Mucosa of descending colon (tissue), 3 donors: ENCODE results near the gene TMEM200C. TPM values are rescaled to one million over a fixed set of nuclear protein-coding genes. Genes with fewer than 3 reads are reported as not detected.

Experiments used
- ATAC-seq: fragments of 200-7000 bp; cut with Tn5 transposase; one replicate; pipeline ENCODE4 v1.9.1; 2020; ENCODE audit warnings: mild to moderate bottlenecking, moderate library complexity
- DNase-seq, 3 donors: peaks; one replicate each; pipeline ENCODE4 v3.0.0-alpha.2; 2020
- H3K36me3 ChIP-seq: fragments of 200-600 bp; one replicate; pipeline ENCODE4 v1.8.0; 2021; ENCODE audit warnings: low read depth, mild to moderate bottlenecking
- H3K4me1 ChIP-seq: fragments of 200-600 bp; one replicate; pipeline ENCODE4 v1.8.0; 2021; ENCODE audit warnings: low read depth, mild to moderate bottlenecking
- H3K4me3 ChIP-seq: fragments of 200-600 bp; one replicate; pipeline ENCODE4 v1.8.0; 2021; ENCODE audit warnings: mild to moderate bottlenecking
- H3K9me3 ChIP-seq: fragments of 200-600 bp; one replicate; pipeline ENCODE4 v1.8.0; 2021; ENCODE audit warnings: mild to moderate bottlenecking
- CTCF ChIP-seq: fragments of 200-600 bp; IDR thresholded peaks from one replicate; pipeline ENCODE4 v1.8.0; 2022; ENCODE audit warnings: antibody characterized with exemption, mild to moderate bottlenecking
- intact Hi-C, 2 donors: fragments of 100-400 bp; cut with DNase I in 1 of 2; cut with micrococcal nuclease in 1 of 2; formaldehyde crosslinking; loops; one replicate each; pipeline versions ENCODE4 v1.11.0 to v1.11.1; 2022; cut with DNase I, micrococcal nuclease
- long read RNA-seq, 2 donors: library from polyadenylated mRNA; unstranded; transcript quantifications; one replicate each; pipeline ENCODE4 v2.0.0, GENCODE V29; 2019 to 2021
- total RNA-seq, 3 donors: library from RNA; stranded (reverse); fragmentation: NEBNext Ultra II Directional in 2 of 3; extraction: Animal tissue kit (Norgen Biotek cat#: 25700) in 2 of 3; gene quantifications; one replicate each; pipeline versions ENCODE4 v1.2.1 to v1.2.4, GENCODE V29; 2021 to 2023
- donor health status: DM: no; HTN: no; CAD: no; lungs with moderate emphysema.
- donor health status: DM: no; HTN: no; CAD: no.
- donor health status: DM: no; HTN: yes; CAD: no.

The TMEM200C gene
- total RNA-seq, result 1 to 10 TPM in 1 of 3 donors, under 1 TPM in 2; 0.06 to 2.1 (median 0.14) TPM
- long read RNA-seq, donor 1, full-length matches to known transcripts, result 2 of 6 reads
- long read RNA-seq, donor 1, partial matches to known transcripts, result 4 of 6 reads
- long read RNA-seq, donor 1, other reads (novel, unspliced or antisense), result 0 of 6 reads
- long read RNA-seq, donor 2, result 0 reads

- intact Hi-C loops, result no loop called here
- no peak for DNase-seq
- no peak for TF ChIP-seq CTCF
These were observed at the start of gene TMEM200C for GRCh38 chr18:5895299-5895875. Gene TMEM200C, minus strand, starts transcription at chr18:5895522. Its CDS starts 3,459 bp downstream, at chr18:5892063.

GRCh38 chr18:5944448-5944847, 49.1 kb upstream of the TMEM200C start:
- no peak for TF ChIP-seq CTCF
- Histone ChIP-seq H3K4me1 (no peaks in the 10 kb centered on the region), H3K9me3 (no peaks in the 10 kb centered on the region), H3K4me3 (no peak overlapping the region), H3K36me3 (no peaks in the 10 kb centered on the region)
- ATAC-seq, result no peak
- intact Hi-C loops, result no loop called here
- DNase-seq, result no peak

More at GRCh38 chr18:5895299-5895875, at the start of gene TMEM200C:
- Histone ChIP-seq H3K9me3 (no peaks in the 10 kb centered on the region), H3K36me3 (no peaks in the 10 kb centered on the region), H3K4me3 (no peak within 1 kb of the TSS), H3K4me1 (peaks cover 2% of the 10 kb centered on the region)
- ATAC-seq, result peak; percentile 12

DNA sequence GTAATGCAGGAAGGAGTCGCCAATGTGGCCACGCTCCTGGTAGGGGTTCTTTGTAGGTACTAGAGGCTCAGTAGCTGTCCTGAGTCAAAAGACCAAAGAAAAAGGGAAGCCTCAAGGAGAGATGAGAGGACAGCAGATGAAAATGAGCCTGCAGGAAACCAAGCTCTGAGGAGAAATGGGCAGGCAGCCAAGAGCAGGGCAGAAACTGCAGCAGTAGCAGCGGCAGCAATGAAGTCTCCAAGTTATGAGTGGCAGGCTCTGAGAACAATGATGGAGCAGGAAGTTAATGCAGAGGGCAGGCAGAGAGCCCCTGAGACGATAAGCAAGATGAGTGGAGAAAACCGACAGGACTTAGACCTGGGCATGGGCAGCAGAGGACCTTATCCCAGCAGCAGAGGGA, 48.2 kb upstream of the TMEM200C start:
- Histone ChIP-seq H3K4me1 (no peaks in the 10 kb centered on the region), H3K36me3 (no peaks in the 10 kb centered on the region), H3K4me3 (no peak overlapping the region), H3K9me3 (no peaks in the 10 kb centered on the region)
- no peak for TF ChIP-seq CTCF
- no peak for ATAC-seq
- DNase-seq, result no peak
- intact Hi-C loops, result no loop called here

DNA sequence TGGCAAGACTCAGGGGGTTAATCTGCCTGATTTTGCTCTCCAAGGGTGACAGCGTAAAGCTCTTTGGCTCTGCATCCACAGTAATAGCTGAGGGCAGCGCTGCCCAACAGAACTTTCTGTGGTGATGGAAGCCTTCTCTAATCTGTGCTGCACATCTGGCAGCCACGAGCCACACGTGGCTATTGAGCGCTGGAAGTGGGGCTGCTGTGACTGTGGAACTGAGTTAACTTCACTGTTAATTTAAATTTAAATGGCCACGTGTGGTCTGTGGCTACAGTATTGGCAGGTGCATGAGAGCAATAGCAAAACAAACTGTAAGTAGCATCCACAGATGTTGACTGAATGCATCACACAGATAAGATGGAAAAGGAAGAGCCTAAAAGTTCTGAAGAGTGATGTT, 47.3 kb upstream of the TMEM200C start:
- DNase-seq (no peak), ATAC-seq (no peak)
- Histone ChIP-seq H3K4me3 (no peak overlapping the region), H3K4me1 (no peaks in the 10 kb centered on the region), H3K9me3 (no peaks in the 10 kb centered on the region), H3K36me3 (no peaks in the 10 kb centered on the region)
- intact Hi-C loops, result no loop called here
- no peak for TF ChIP-seq CTCF

DNA sequence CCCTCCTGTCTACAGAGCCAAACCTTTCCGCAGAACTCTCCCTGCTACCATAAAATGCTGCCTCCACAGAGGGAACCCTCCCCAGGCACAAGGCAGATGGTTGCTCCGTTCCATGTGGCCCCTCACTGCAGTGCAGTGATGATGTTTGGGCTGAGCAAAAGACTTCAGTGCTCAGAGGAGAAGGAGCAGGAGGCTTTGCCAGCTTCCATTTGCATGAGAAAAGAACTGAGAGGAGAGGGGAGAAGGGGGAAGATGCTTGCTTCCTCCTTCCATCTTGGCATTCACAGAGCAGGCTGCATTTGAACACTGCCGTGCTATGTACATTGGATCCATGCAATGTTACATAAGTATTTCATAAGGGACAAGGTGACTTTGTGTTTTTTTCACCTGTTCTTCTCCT, 46.6 kb upstream of the TMEM200C start:
- Histone ChIP-seq H3K4me3 (no peak overlapping the region), H3K9me3 (no peaks in the 10 kb centered on the region), H3K4me1 (no peaks in the 10 kb centered on the region), H3K36me3 (no peaks in the 10 kb centered on the region)
- no peak for DNase-seq
- ATAC-seq, result no peak
- no peak for TF ChIP-seq CTCF
- intact Hi-C loops, result no loop called here
